NT2/D1 (cell line): ENCODE results near the gene SDHA.
"Not testable (repeated sequence)": the region's sequence is repeated elsewhere in the genome, so short reads cannot be mapped to it uniquely, and the experiment has no call there.

Source experiments
- DNase-seq: peaks from one replicate; pipeline ENCODE4 v3.0.0-alpha.2; 2011; ENCODE audit warnings: low read depth, low spot score
- H3K27me3 ChIP-seq: 2 replicates; pipeline ENCODE4 v1.6.0; 2011; ENCODE audit warnings: mild to moderate bottlenecking; ENCODE audit not compliant: insufficient read length, insufficient read depth
- H3K36me3 ChIP-seq: 2 replicates; pipeline ENCODE4 v1.6.1; 2011; ENCODE audit warnings: mild to moderate bottlenecking, low read length, mixed read lengths; ENCODE audit not compliant: insufficient read depth, insufficient read length
- H3K4me1 ChIP-seq: 2 replicates; pipeline ENCODE4 v1.5.1; 2011; ENCODE audit not compliant: insufficient read depth, insufficient read length
- H3K4me3 ChIP-seq: 2 replicates; pipeline ENCODE4 v1.5.1; 2011; ENCODE audit warnings: low read depth; ENCODE audit not compliant: insufficient read length
- H3K9ac ChIP-seq: 2 replicates; pipeline ENCODE4 v1.6.0; 2011; ENCODE audit warnings: low read depth; ENCODE audit not compliant: insufficient read length
- H3K9me3 ChIP-seq: 2 replicates; pipeline ENCODE4 v1.5.1; 2011; ENCODE audit warnings: mild to moderate bottlenecking, low read length; ENCODE audit not compliant: insufficient read depth
- SUZ12 ChIP-seq: IDR thresholded peaks from 2 replicates; pipeline ENCODE4 v1.6.1; 2011; ENCODE audit not compliant: insufficient read length, insufficient read depth; ENCODE audit errors: extremely low read depth
- YY1 ChIP-seq: IDR thresholded peaks from 2 replicates; pipeline ENCODE4 v1.6.1; 2011; ENCODE audit not compliant: insufficient read length, insufficient read depth
- ZNF274 ChIP-seq: IDR thresholded peaks from 2 replicates; pipeline ENCODE4 v1.6.1; 2011; ENCODE audit warnings: mild to moderate bottlenecking, low read depth, low read length

Gene SDHA

DNA sequence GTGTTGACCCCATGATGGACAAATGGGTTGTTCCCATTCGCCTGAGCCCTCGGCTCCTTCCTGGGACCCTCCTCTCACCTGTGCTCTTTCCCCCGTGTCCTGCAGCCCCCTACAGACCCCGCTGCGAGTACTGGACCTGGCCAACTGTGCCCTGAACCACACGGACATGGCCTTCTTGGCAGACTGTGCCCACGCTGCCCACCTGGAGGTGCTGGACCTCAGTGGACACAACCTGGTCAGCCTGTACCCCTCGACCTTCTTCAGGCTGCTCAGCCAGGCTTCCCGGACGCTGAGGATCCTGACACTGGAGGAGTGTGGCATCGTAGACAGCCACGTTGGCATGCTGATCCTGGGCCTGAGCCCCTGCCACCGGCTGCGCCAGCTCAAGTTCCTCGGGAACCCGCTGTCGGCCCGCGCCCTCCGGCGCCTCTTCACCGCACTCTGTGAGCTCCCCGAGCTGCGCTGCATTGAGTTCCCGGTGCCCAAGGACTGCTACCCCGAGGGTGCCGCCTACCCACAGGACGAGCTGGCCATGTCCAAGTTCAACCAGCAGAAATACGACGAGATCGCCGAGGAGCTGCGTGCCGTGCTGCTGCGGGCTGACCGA lies 23.4 kb upstream of the SDHA start:
- peaks cover 5% of the 10 kb centered on the region for H3K4me1 ChIP-seq
- DNase-seq = no peak
- no peak overlapping the region for H3K4me3 ChIP-seq
- no peak overlapping the region for H3K9ac ChIP-seq
- H3K27me3 ChIP-seq = no peaks in the 10 kb centered on the region
- H3K36me3 ChIP-seq = peaks cover 6% of the 10 kb centered on the region
- TF ChIP-seq ZNF274 = no peak
- TF ChIP-seq YY1 = no peak
- TF ChIP-seq SUZ12 = no peak
- no peaks in the 10 kb centered on the region for H3K9me3 ChIP-seq

DNA sequence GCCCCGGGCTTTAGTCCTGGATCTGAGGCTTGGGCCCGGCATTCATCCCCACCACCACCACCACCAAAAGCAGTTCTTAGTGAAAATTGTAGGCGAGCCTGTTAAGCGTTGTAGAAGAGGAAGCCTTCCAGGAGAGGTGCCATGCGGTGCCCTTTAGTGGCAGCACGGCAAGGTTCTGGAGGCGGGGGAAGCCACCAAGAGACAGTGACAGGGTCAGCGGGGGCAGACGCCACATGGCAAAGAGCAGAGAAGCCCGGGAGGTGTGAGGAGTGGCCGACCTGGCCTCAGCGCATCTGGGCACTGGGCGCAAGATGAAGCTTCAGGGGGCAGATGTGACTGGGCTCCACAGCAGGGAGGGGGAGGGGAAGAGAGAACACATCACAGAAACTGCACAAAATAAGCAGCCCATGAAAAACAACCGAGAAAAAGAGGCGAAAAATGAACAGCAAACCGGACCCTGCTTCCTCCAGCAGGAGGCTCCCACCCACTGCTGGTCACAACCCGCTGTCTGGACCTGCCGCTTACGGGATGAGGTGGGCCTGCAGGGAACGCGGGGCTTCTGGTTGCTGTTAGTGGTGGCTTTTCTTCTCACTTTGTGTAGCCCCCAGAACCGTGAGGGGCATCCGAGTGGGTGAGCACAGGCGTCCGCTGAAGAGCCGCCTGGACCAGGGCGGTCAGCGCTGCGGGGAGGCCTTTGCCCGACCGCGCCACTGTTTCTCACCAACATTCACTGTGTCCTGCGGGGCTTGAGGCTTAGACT lies 22.5 kb upstream of the SDHA start:
- Histone ChIP-seq H3K36me3 (peaks cover 6% of the 10 kb centered on the region), H3K27me3 (no peaks in the 10 kb centered on the region), H3K4me1 (peaks cover 2% of the 10 kb centered on the region), H3K9me3 (no peaks in the 10 kb centered on the region), H3K4me3 (no peak overlapping the region), H3K9ac (no peak overlapping the region)
- DNase-seq = no peak
- TF ChIP-seq YY1 (no peak), SUZ12 (no peak), ZNF274 (no peak)

- Histone ChIP-seq H3K9me3 (no peaks in the 10 kb centered on the region), H3K27me3 (no peaks in the 10 kb centered on the region), H3K4me1 (no peaks in the 10 kb centered on the region), H3K9ac (no peak overlapping the region), H3K36me3 (peaks cover 6% of the 10 kb centered on the region), H3K4me3 (no peak overlapping the region)
- DNase-seq = no peak
- TF ChIP-seq YY1 = no peak
- no peak for TF ChIP-seq ZNF274
- no peak for TF ChIP-seq SUZ12
These were observed 21.8 kb upstream of the SDHA start for GRCh38 chr5:196350-196749.

DNA sequence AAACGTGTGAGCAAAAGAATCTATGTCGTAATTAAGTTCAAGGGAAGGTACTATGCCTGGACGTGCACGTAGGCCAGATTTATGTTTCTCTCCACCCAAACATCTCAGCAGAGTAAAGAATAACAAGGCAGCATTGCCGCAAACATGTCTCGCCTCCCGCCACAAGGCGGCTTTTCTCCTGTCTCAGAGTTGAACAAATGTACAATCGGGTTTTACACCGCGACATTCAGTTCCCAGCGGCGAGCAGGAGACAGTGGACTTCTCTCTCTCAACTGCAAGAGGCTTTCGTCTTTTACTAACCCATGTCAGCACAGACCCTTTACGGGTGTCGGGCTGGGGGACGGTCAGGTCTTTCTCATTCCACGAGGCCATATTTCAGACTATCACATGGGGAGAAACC lies 21.1 kb upstream of the SDHA start:
- H3K9ac ChIP-seq, H3K36me3 ChIP-seq, DNase-seq, H3K27me3 ChIP-seq, H3K4me1 ChIP-seq, H3K9me3 ChIP-seq, H3K4me3 ChIP-seq: not testable (repeated sequence)

DNA sequence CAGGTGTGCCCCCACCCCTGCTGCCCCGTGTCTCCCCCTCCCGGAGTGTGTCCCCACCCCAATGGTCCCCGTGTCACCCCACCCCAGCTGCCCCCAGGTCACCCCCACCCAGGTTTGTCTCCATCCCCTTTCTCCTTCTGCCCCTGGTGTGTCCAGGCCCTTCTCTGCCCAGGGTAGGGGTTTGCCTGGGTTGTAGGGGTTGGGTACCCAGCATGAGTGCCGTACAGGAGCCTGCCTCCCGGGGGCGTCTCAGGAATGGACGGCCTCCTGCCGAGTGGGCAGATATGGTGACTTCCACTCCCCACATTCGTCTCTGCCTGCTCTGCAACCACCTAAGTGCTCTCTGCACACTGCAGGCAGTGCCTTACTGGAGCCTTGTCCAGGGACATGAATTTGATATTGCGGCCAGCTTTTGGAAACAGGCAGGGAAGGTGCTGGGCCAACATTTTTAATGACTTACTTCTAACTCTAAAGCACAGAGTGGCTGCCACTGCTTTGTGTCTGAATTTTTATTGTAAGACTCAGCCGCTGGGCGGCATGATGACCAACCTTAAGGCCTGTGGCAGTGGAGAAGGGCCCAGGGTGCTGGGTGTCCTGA lies 20.1 kb upstream of the SDHA start:
- no peaks in the 10 kb centered on the region for H3K9me3 ChIP-seq
- no peak for DNase-seq
- TF ChIP-seq ZNF274 (no peak), SUZ12 (no peak), YY1 (no peak)
- no peak overlapping the region for H3K4me3 ChIP-seq
- H3K36me3 ChIP-seq = peaks cover 12% of the 10 kb centered on the region
- H3K9ac ChIP-seq = no peak overlapping the region
- no peaks in the 10 kb centered on the region for H3K4me1 ChIP-seq
- no peaks in the 10 kb centered on the region for H3K27me3 ChIP-seq

GRCh38 chr5:198516-199196 lies 19.5 kb upstream of the SDHA start:
- TF ChIP-seq YY1 = no peak
- TF ChIP-seq ZNF274 = no peak
- no peak for TF ChIP-seq SUZ12
- H3K36me3 ChIP-seq = peaks cover 18% of the 10 kb centered on the region
- H3K9me3 ChIP-seq = no peaks in the 10 kb centered on the region
- no peak for DNase-seq
- no peaks in the 10 kb centered on the region for H3K4me1 ChIP-seq
- H3K9ac ChIP-seq = no peak overlapping the region
- H3K4me3 ChIP-seq = no peak overlapping the region
- no peaks in the 10 kb centered on the region for H3K27me3 ChIP-seq
